Measurements from ENCODE around the gene MAPK9. TPM values are rescaled to one million over a fixed set of nuclear protein-coding genes. Genes with fewer than 3 reads are reported as not detected.

MAPK9 gene
- total RNA-seq, 1 donor from 2014 or later = 34.6 TPM

GRCh38 chr5:180194410-180195345, 97.2 kb downstream of the MAPK9 start:
- no peak for TF ChIP-seq CTCF (IDR thresholded peaks at IDR 0.05)
- H3K4me3 Mint-ChIP-seq (ENCODE audit: unreplicated experiment) = no peak overlapping the region
- no peak overlapping the region for H3K27ac Mint-ChIP-seq (ENCODE audit: unreplicated experiment)
- H3K36me3 Mint-ChIP-seq (ENCODE audit: low read depth) = no peaks in the 10 kb centered on the region
- H3K27me3 Mint-ChIP-seq (ENCODE audit: low read depth) = peaks cover 3% of the 10 kb centered on the region
- no peaks in the 10 kb centered on the region for H3K9me3 Mint-ChIP-seq (ENCODE audit: low read depth)
- no peaks in the 10 kb centered on the region for H3K4me1 Mint-ChIP-seq (ENCODE audit: low read depth)
- no peak for DNase-seq (ENCODE audit: low spot score)

GRCh38 chr5:180193749-180194375, 98.0 kb downstream of the MAPK9 start:
- Mint-ChIP-seq H3K4me3 (ENCODE audit: unreplicated experiment) (no peak overlapping the region), H3K36me3 (ENCODE audit: low read depth) (no peaks in the 10 kb centered on the region), H3K27ac (ENCODE audit: unreplicated experiment) (no peak overlapping the region), H3K4me1 (ENCODE audit: low read depth) (no peaks in the 10 kb centered on the region), H3K9me3 (ENCODE audit: low read depth) (no peaks in the 10 kb centered on the region), H3K27me3 (ENCODE audit: low read depth) (peaks cover 5% of the 10 kb centered on the region)
- TF ChIP-seq CTCF (IDR thresholded peaks at IDR 0.05) = no peak
- DNase-seq (ENCODE audit: low spot score) = no peak

- TF ChIP-seq CTCF (IDR thresholded peaks at IDR 0.05) = no peak
- peaks cover 5% of the 10 kb centered on the region for H3K27me3 Mint-ChIP-seq (ENCODE audit: low read depth)
- no peak overlapping the region for H3K4me3 Mint-ChIP-seq (ENCODE audit: unreplicated experiment)
- no peaks in the 10 kb centered on the region for H3K4me1 Mint-ChIP-seq (ENCODE audit: low read depth)
- no peak overlapping the region for H3K27ac Mint-ChIP-seq (ENCODE audit: unreplicated experiment)
- H3K9me3 Mint-ChIP-seq (ENCODE audit: low read depth) = peaks cover 4% of the 10 kb centered on the region
- no peaks in the 10 kb centered on the region for H3K36me3 Mint-ChIP-seq (ENCODE audit: low read depth)
- DNase-seq (ENCODE audit: low spot score) = no peak
Observed at GRCh38 chr5:180191716-180192115, 100.2 kb downstream of the MAPK9 start.

GRCh38 chr5:180187767-180188166, 104.1 kb downstream of the MAPK9 start:
- Mint-ChIP-seq H3K4me3 (ENCODE audit: unreplicated experiment) (no peak overlapping the region), H3K27ac (ENCODE audit: unreplicated experiment) (no peak overlapping the region), H3K36me3 (ENCODE audit: low read depth) (no peaks in the 10 kb centered on the region), H3K4me1 (ENCODE audit: low read depth) (no peaks in the 10 kb centered on the region), H3K27me3 (ENCODE audit: low read depth) (peaks cover 2% of the 10 kb centered on the region), H3K9me3 (ENCODE audit: low read depth) (peaks cover 4% of the 10 kb centered on the region)
- DNase-seq (ENCODE audit: low spot score) = no peak
- no peak for TF ChIP-seq CTCF (IDR thresholded peaks at IDR 0.05)

Other genes starting within 250 kb of the MAPK9 start
- gene RNF130, start 220.3 kb downstream of the MAPK9 start, total RNA-seq = 43.4 to 49.6 TPM (median 44.9 TPM) in 3 replicates
- gene RASGEF1C, start 82.9 kb downstream of the MAPK9 start, total RNA-seq = not detected in 3 replicates
- gene GFPT2, start 61.3 kb upstream of the MAPK9 start, total RNA-seq = 16.8 to 46.1 TPM (median 18.8 TPM) in 3 replicates
- 20.4 to 24.7 TPM (median 22.5 TPM) in 3 replicates for gene CNOT6, start 202.3 kb upstream of the MAPK9 start, total RNA-seq